Measurements from ENCODE around the gene SPATA12. TPM values are rescaled to one million over a fixed set of nuclear protein-coding genes. Genes with fewer than 3 reads are reported as not detected.

SPATA12 gene
- total RNA-seq, 1 experiment from 2014 or later, result 0.22 TPM

DNA sequence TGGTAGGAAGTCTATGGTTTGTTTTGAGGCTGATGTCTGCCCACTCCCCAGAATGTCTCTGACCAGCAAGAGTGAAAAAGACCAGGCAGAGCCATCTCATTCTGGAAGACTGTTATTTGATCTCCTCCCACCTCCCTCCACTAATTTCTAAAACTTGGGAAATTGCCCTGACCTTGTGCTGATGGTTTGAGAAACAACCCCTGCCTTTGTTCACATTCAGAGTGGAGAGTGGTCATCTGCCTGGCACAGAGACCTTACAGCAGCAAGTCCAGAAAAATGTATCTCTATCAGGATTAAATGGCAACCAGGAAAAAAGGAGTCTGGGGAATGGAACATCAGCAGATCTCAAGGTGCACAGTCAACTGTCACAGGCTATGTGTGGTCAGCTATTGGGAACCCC is 25.7 kb downstream of the SPATA12 start:
- H3K79me1 ChIP-seq (ENCODE audit: insufficient read depth, low read depth, low read length, poor library complexity, severe bottlenecking), result no peaks in the 10 kb centered on the region

More for the DNA sequence above, 25.7 kb downstream of the SPATA12 start:
- TF ChIP-seq, protein P1, sequence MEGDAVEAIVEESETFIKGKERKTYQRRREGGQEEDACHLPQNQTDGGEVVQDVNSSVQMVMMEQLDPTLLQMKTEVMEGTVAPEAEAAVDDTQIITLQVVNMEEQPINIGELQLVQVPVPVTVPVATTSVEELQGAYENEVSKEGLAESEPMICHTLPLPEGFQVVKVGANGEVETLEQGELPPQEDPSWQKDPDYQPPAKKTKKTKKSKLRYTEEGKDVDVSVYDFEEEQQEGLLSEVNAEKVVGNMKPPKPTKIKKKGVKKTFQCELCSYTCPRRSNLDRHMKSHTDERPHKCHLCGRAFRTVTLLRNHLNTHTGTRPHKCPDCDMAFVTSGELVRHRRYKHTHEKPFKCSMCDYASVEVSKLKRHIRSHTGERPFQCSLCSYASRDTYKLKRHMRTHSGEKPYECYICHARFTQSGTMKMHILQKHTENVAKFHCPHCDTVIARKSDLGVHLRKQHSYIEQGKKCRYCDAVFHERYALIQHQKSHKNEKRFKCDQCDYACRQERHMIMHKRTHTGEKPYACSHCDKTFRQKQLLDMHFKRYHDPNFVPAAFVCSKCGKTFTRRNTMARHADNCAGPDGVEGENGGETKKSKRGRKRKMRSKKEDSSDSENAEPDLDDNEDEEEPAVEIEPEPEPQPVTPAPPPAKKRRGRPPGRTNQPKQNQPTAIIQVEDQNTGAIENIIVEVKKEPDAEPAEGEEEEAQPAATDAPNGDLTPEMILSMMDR (conservative IDR thresholded peaks at IDR 0.05), result no peak
- H3K79me2 ChIP-seq (ENCODE audit: insufficient read depth, low read length), result no peaks in the 10 kb centered on the region
- H3K23ac ChIP-seq (ENCODE audit: insufficient read length, low read depth, low read length), result no peak overlapping the region
- H4K8ac ChIP-seq (replicated peaks; ENCODE audit: insufficient read length, low read depth, low read length), result no peak overlapping the region
- no peaks in the 10 kb centered on the region for H3K4me1 ChIP-seq (ENCODE audit: insufficient read depth, low read length)
- no peak overlapping the region for H3K14ac ChIP-seq (ENCODE audit: insufficient read depth, low read length)
- no peak overlapping the region for H3K56ac ChIP-seq (ENCODE audit: insufficient read length, low read depth, low read length)
- H3K4me1 Mint-ChIP-seq, result peaks cover 3 to 14% of the 10 kb centered on the region in 2 experiments; a peak in 2 of 4 replicates
- H2AK5ac ChIP-seq (ENCODE audit: insufficient read length, low read length), result no peak overlapping the region
- H3K23me2 ChIP-seq (ENCODE audit: insufficient read length, low read depth, low read length, poor library complexity, severe bottlenecking), result no peaks in the 10 kb centered on the region
- H3K9me3 Mint-ChIP-seq, result no peaks in the 10 kb centered on the region
- DNase-seq, result no peak
- no peak overlapping the region for H2BK5ac ChIP-seq (ENCODE audit: insufficient read length, low read length)
- H3K27me3 ChIP-seq (ENCODE audit: insufficient read depth, low read length), result no peaks in the 10 kb centered on the region
- no peak overlapping the region for H2BK20ac ChIP-seq (ENCODE audit: low read depth, low read length, poor library complexity, severe bottlenecking)
- no peaks in the 10 kb centered on the region for H3K9me3 ChIP-seq (ENCODE audit: control insufficient read depth, low read depth, low read length)
- no peak overlapping the region for H2BK120ac ChIP-seq (ENCODE audit: low read depth, low read length, poor library complexity, severe bottlenecking)
- no peak overlapping the region for H3K27ac Mint-ChIP-seq
- H2BK12ac ChIP-seq (ENCODE audit: insufficient read length, low read depth, low read length), result no peak overlapping the region
- H3K4me2 ChIP-seq (ENCODE audit: insufficient read depth, insufficient read length, low read length), result no peak overlapping the region
- peaks cover 2% of the 10 kb centered on the region for H4K20me1 ChIP-seq (ENCODE audit: control insufficient read depth, insufficient read depth, insufficient read length)
- H3T11ph ChIP-seq (ENCODE audit: low read length), result no peak overlapping the region
- no peak overlapping the region for H2AFZ ChIP-seq (ENCODE audit: low read length)
- no peak overlapping the region for H2BK15ac ChIP-seq (ENCODE audit: low read depth, low read length)
- no peak overlapping the region for H3K9ac ChIP-seq (ENCODE audit: extremely low read depth, insufficient read length, low read length)
- H3K27ac ChIP-seq (ENCODE audit: insufficient read length, low read depth, low read length), result no peak overlapping the region
- no peak overlapping the region for H4K5ac ChIP-seq (ENCODE audit: insufficient read length, low read depth, low read length)
- no peak overlapping the region for H4K91ac ChIP-seq (ENCODE audit: insufficient read length, low read depth, low read length)
- no peak overlapping the region for H3K4ac ChIP-seq (ENCODE audit: low read depth, low read length)
- no peak overlapping the region for H3K18ac ChIP-seq (ENCODE audit: insufficient read length, low read depth, low read length)
- H3K27me3 Mint-ChIP-seq (ENCODE audit: low read depth), result peaks cover 6% of the 10 kb centered on the region; the same call in 1 of the 2 replicates
- no peaks in the 10 kb centered on the region for H3K36me3 Mint-ChIP-seq (ENCODE audit: insufficient read depth in 1 of 3, low read depth in 3 of 3)
- H3K4me3 Mint-ChIP-seq, result no peak overlapping the region
